WTC11 (cell line): Measurements from ENCODE around the gene HTR6.

Experiments used
- ATF1 ChIP-seq: sonication (generic); formaldehyde crosslinking; IDR thresholded peaks from 2 replicates; pipeline ENCODE4 v1.8.1; 2023; ENCODE audit warnings: mild to moderate bottlenecking, moderate library complexity, missing genetic modification reagents
- E2F1 ChIP-seq: sonication (generic); formaldehyde crosslinking; IDR thresholded peaks from 2 replicates; pipeline ENCODE4 v1.8.0; 2022; ENCODE audit warnings: mild to moderate bottlenecking, missing genetic modification reagents
- ESRRA ChIP-seq: sonication (generic); formaldehyde crosslinking; IDR thresholded peaks from 2 replicates; pipeline ENCODE4 v1.8.1; 2022; ENCODE audit warnings: mild to moderate bottlenecking, missing genetic modification reagents, borderline replicate concordance
- FOXP1 ChIP-seq: sonication (generic); formaldehyde crosslinking; IDR thresholded peaks from 2 replicates; pipeline ENCODE4 v1.8.0; 2022; ENCODE audit warnings: missing genetic modification reagents, mild to moderate bottlenecking, moderate library complexity, borderline replicate concordance
- TEAD1 ChIP-seq: sonication (generic); formaldehyde crosslinking; IDR thresholded peaks from 2 replicates; pipeline ENCODE4 v1.8.0; 2022; ENCODE audit warnings: mild to moderate bottlenecking, missing genetic modification reagents
- ZNF263 ChIP-seq: sonication (generic); formaldehyde crosslinking; IDR thresholded peaks from 2 replicates; pipeline ENCODE4 v1.8.1; 2022; ENCODE audit warnings: low read depth, mild to moderate bottlenecking, moderate library complexity, missing genetic modification reagents
- TF ChIP-seq, protein P1 (sequence below): sonication (generic); formaldehyde crosslinking; IDR thresholded peaks from 2 replicates; pipeline ENCODE4 v1.8.0; 2022; ENCODE audit warnings: mild to moderate bottlenecking, missing genetic modification reagents
- TF ChIP-seq, protein P2 (sequence below): fragments of 200-600 bp; IDR thresholded peaks from 2 replicates; pipeline ENCODE4 v1.8.0; 2022; ENCODE audit warnings: antibody characterized with exemption

GRCh38 chr1:19618428-19618827 is 46.2 kb upstream of the HTR6 start:
- TF ChIP-seq, protein P1, sequence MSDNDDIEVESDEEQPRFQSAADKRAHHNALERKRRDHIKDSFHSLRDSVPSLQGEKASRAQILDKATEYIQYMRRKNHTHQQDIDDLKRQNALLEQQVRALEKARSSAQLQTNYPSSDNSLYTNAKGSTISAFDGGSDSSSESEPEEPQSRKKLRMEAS (CRISPR knock-in tag) = no peak
- no peak for TF ChIP-seq FOXP1
- TF ChIP-seq E2F1 (CRISPR knock-in tag) = no peak
- no peak for TF ChIP-seq ZNF263 (CRISPR knock-in tag)
- TF ChIP-seq ATF1 (CRISPR knock-in tag) = no peak
- TF ChIP-seq, protein P2, sequence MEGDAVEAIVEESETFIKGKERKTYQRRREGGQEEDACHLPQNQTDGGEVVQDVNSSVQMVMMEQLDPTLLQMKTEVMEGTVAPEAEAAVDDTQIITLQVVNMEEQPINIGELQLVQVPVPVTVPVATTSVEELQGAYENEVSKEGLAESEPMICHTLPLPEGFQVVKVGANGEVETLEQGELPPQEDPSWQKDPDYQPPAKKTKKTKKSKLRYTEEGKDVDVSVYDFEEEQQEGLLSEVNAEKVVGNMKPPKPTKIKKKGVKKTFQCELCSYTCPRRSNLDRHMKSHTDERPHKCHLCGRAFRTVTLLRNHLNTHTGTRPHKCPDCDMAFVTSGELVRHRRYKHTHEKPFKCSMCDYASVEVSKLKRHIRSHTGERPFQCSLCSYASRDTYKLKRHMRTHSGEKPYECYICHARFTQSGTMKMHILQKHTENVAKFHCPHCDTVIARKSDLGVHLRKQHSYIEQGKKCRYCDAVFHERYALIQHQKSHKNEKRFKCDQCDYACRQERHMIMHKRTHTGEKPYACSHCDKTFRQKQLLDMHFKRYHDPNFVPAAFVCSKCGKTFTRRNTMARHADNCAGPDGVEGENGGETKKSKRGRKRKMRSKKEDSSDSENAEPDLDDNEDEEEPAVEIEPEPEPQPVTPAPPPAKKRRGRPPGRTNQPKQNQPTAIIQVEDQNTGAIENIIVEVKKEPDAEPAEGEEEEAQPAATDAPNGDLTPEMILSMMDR = no peak
- no peak for TF ChIP-seq TEAD1
- no peak for TF ChIP-seq ESRRA (CRISPR knock-in tag)
